Activated naive CD8-positive, alpha-beta T cell treated with anti-CD3 and anti-CD28 coated beads for 36 hours (primary cell): ENCODE data around the gene RPLP2. TPM values are rescaled to one million over a fixed set of nuclear protein-coding genes. Genes with fewer than 3 reads are reported as not detected.

Experiments
- DNase-seq: peaks from one replicate; pipeline ENCODE4 v3.0.0; 2021
- H3K27ac Mint-ChIP-seq: one replicate; pipeline ENCODE4 v1.8.0; 2022; ENCODE audit warnings: mild to moderate bottlenecking, moderate library complexity, mixed read lengths
- H3K27me3 Mint-ChIP-seq: one replicate; pipeline ENCODE4 v1.8.0; 2022; ENCODE audit warnings: mild to moderate bottlenecking, mixed read lengths
- H3K36me3 Mint-ChIP-seq: one replicate; pipeline ENCODE4 v1.8.0; 2021; ENCODE audit warnings: mild to moderate bottlenecking, mixed read lengths
- H3K4me1 Mint-ChIP-seq: one replicate; pipeline ENCODE4 v1.8.0; 2021; ENCODE audit warnings: mixed read lengths
- H3K4me3 Mint-ChIP-seq: one replicate; pipeline ENCODE4 v1.8.0; 2022; ENCODE audit warnings: mild to moderate bottlenecking, moderate library complexity, mixed read lengths
- H3K9me3 Mint-ChIP-seq: one replicate; pipeline ENCODE4 v1.8.0; 2022; ENCODE audit warnings: mixed read lengths
- total RNA-seq, 2 experiments: library from RNA; stranded (reverse); gene quantifications; one replicate each; pipeline ENCODE4 v1.2.3, GENCODE V29; 2021

RPLP2 gene
- total RNA-seq, result 1,000 to 10,000 TPM; 3,139 to 3,274 TPM

DNA sequence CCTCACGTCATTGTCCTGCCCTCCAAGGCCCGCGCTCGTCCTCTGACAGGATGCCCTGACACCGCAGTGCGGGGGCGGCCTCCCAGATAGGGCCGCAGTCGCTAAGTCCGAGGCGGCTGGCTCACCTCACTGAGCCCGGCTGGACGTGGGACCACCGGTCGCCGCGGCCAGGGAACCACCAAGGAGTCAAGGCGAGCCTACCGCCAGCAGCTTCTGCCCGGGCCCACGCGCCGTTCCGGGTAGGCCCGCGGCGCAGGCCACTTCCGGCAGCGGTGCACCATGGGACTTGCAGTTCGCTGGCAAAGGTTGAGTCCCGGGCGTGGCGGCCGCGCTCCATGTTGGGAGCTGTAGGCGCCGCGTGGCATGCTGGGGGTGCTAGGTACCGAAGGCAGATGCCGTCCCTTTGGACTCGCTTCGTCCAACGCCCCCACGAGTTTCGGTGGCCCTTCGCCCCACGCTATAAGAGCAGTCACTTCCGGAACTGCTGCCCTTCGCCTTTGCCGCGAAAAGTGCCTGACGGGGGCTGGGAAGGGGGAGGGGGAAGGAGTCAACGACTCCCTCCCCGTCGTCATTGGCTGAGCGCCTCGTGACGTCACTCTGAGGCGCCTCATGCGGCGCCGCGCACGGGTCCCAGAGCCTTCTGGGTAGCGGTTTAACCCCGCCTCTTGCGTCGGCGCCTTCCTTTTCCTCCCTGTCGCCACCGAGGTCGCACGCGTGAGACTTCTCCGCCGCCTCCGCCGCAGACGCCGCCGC lies at the start of gene RPLP2:
RPLP2 (plus strand) TSS at position 681 of the 753 bp plus-strand sequence. CDS start 268 bp downstream, outside the sequence.
- H3K4me1 Mint-ChIP-seq, result peaks cover 38% of the 10 kb centered on the region
- peaks cover 7% of the 10 kb centered on the region for H3K27me3 Mint-ChIP-seq
- peak; percentile 98 for DNase-seq
- H3K4me3 Mint-ChIP-seq, result peak within 1 kb of the TSS; percentile 88
- H3K36me3 Mint-ChIP-seq, result peaks cover 41% of the 10 kb centered on the region
- no peaks in the 10 kb centered on the region for H3K9me3 Mint-ChIP-seq
- H3K27ac Mint-ChIP-seq, result peak within 1 kb of the TSS; percentile 94

DNA sequence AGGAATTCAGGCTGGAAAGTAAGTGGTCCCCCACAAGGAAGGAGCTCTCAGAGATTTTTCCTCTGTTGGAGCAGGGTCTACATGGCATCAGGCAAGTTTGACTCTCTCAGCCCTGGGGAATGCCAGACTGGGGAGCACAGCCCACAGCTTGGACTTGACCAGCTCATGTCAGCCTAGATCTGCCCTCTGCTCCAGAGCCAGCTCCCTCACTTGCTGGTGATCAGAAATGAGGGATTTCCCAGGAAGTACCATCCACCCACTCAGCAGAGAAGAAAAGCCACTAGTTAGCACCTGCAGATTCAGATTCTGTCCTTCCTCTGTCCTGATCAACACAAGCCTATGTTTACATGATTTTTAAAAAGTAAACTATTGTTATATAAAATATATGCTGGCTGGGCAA lies 49.5 kb upstream of the RPLP2 start:
- Mint-ChIP-seq H3K4me1 (peaks cover 6% of the 10 kb centered on the region), H3K4me3 (no peak overlapping the region), H3K27ac (peak overlapping the region; percentile 58), H3K9me3 (no peaks in the 10 kb centered on the region), H3K27me3 (no peaks in the 10 kb centered on the region), H3K36me3 (peaks cover 14% of the 10 kb centered on the region)
- no peak for DNase-seq

DNA sequence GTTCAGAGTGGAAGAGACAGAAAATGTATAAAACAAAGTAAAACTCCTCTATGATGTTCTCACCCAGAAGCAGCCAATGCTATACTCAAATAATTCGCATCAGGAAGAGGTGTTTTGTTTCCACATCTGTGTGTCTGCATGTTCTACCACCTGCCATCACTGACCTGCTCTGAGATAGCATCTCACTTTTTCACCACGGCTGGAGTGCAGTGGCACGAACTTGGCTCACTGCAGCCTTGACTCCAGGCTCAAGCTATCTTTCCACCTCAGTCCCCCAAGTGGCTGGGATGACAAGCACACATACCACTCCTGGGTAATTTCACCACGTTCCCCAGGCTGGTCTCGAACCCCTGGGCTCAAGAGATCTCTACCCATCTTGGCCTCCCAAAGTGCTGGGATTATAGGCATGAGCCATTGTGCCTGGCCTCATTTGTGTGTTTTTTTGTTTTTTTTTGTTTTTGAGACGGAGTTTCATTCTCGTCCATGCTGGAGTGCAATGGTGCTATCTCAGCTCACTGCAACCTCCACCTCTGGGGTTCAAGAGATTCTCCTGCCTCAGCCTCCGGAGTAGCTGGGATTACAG lies 48.1 kb upstream of the RPLP2 start:
- no peak for DNase-seq
- peaks cover 10% of the 10 kb centered on the region for H3K4me1 Mint-ChIP-seq
- no peak overlapping the region for H3K4me3 Mint-ChIP-seq
- H3K27ac Mint-ChIP-seq, result no peak overlapping the region
- no peaks in the 10 kb centered on the region for H3K9me3 Mint-ChIP-seq
- H3K36me3 Mint-ChIP-seq, result peaks cover 15% of the 10 kb centered on the region
- no peaks in the 10 kb centered on the region for H3K27me3 Mint-ChIP-seq

DNA sequence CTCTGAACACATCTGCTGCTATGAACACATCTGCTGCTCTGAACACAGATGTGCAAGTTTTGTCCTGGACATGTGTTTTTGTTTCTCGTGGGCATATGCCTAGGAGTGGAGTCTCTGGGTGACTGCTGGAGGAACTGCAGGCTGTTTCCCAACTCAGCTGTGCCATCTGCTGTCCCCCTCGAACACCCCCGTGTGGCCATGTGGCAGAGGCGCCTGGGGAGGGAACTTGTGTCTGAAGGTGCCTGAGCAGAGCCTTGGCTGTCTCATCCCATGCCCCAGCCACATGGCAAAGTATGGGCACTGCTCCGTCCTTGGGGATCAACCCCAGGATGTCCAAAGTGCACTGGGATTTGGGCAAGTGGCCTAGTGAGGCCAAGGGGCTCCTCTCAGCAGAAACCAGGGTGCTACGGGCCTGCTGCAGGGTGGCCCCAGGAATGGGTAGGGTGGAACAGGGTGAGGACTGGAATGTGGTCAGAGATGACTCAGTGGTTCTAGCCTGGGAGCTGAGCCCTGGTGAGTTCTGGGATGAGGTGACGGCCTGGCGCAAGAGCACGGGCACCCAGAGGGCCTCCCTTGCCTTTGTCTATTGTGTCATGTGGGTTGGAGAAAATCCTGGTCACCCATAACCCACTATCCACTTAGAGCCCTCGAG lies 47.2 kb upstream of the RPLP2 start:
- no peak for DNase-seq
- Mint-ChIP-seq H3K36me3 (peaks cover 10% of the 10 kb centered on the region), H3K27me3 (no peaks in the 10 kb centered on the region), H3K4me3 (no peak overlapping the region), H3K9me3 (no peaks in the 10 kb centered on the region), H3K27ac (no peak overlapping the region), H3K4me1 (peaks cover 10% of the 10 kb centered on the region)

DNA sequence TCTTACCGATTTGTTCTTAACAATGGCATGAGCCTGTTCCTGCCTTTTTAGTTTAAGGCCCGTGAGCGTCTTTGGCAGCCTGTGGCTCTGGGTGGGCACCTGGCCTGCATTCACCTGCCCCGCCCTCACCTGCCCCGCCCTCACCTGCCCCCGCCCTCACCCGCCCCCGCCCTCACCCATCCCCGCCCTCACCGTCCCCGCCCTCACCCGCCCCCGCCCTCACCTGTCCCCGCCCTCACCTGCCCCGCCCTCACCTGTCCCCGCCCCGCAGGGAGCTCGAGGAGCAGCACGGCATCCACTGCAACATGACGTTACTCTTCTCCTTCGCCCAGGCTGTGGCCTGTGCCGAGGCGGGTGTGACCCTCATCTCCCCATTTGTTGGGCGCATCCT lies 46.7 kb upstream of the RPLP2 start:
- Mint-ChIP-seq H3K4me3 (no peak overlapping the region), H3K4me1 (peaks cover 10% of the 10 kb centered on the region), H3K27me3 (no peaks in the 10 kb centered on the region), H3K27ac (peak overlapping the region; percentile 51), H3K36me3 (peaks cover 8% of the 10 kb centered on the region), H3K9me3 (no peaks in the 10 kb centered on the region)
- DNase-seq, result no peak

DNA sequence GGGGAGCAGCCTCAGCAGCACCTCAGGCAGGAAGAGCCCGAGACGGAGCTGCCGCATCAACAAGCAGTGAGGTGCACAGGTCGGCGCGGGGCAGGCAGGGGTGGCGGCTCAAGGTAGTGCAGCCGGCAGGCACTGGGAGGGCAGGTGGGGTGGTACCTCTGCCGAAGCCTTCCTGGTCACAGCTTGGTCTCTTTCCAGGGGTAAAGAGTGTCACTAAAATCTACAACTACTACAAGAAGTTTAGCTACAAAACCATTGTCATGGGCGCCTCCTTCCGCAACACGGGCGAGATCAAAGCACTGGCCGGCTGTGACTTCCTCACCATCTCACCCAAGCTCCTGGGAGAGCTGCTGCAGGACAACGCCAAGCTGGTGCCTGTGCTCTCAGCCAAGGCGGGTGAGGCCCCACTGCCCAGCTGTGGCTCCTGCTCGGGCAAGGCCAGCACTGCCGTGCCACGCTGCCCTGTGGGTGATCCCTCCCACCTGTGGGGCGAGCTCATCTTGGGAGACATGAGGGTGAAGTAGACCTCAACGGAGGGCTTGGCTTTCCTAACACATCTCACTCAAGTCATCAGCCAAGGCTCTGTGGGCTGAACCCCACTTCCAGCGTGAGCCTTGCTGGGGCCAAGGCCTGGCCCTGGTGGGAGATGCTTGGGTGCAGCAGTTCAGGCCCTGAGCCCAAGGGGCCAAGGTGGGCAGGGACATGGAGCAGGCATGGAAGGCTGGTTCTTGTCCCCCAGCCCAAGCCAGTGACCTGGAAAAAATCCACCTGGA lies 46.0 kb upstream of the RPLP2 start:
- DNase-seq, result no peak
- H3K36me3 Mint-ChIP-seq, result peaks cover 7% of the 10 kb centered on the region

DNA sequence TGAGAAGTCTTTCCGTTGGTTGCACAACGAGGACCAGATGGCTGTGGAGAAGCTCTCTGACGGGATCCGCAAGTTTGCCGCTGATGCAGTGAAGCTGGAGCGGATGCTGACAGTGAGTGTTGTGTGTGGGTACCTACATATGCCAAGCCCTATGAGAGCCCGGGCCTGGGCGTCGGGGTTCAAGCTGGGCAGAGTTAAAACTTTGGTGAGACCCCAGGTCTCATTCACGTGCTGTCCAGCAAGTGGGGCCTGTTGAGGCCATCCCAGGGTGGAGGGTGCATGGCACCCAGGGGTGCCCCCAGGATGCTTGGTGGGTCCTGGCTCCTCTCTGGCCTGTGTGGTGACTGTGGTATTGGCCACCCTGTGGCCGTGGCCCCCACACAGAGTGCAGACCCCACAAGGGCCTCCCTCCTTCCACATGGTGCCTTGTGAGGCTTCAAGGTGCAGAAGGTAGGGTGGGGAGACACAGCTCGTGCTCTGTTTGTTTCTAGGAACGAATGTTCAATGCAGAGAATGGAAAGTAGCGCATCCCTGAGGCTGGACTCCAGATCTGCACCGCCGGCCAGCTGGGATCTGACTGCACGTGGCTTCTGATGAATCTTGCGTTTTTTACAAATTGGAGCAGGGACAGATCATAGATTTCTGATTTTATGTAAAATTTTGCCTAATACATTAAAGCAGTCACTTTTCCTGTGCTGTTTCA lies 45.3 kb upstream of the RPLP2 start:
- Mint-ChIP-seq H3K36me3 (peaks cover 8% of the 10 kb centered on the region), H3K27ac (peak overlapping the region; percentile 29)
- no peak for DNase-seq

More for the DNA sequence above, 46.0 kb upstream of the RPLP2 start:
- Mint-ChIP-seq H3K27ac (peak overlapping the region; percentile 51), H3K4me3 (no peak overlapping the region), H3K4me1 (peaks cover 10% of the 10 kb centered on the region), H3K27me3 (no peaks in the 10 kb centered on the region), H3K9me3 (no peaks in the 10 kb centered on the region)

DNA sequence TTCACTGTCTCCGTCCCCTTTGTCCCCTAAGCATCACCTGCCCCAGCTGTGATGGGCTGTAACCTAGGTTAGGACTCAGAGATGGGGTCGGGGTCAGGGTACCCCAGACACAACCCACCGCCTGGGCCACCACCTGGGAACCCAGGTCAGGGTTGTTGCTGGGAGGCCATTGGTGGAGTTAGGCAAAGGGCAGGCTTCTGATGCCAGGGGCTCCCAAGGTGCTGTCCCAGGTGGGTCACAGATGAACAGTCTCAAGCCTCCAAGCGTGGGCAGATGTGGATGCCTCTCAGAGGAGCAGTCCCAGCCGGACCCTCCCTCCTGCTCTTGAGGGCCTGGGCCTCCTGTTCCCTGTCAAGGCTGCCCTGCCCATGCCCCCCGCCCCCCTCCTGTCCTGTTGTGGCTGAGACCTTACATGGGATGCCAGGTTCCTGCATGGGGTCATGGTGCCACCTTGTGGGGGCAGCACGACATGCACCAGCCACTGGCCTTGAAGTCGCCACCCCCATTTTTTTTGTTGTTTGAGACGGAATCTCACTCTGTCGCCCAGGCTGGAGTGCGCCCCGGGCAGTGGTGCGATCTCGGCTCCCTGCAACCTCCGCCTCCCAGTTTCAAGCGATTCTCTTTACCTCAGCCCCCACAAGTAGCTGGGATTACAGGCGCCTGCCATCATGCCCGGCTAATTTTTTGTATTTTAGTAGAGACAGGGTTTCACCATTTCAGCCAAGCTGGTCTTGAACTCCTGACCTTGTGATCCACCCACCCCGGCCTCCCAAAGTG lies 44.6 kb upstream of the RPLP2 start:
- Mint-ChIP-seq H3K27me3 (no peaks in the 10 kb centered on the region), H3K9me3 (no peaks in the 10 kb centered on the region), H3K36me3 (peaks cover 8% of the 10 kb centered on the region), H3K4me3 (no peak overlapping the region), H3K27ac (no peak overlapping the region), H3K4me1 (peaks cover 5% of the 10 kb centered on the region)
- DNase-seq, result peak; percentile 56

More for the DNA sequence above, 45.3 kb upstream of the RPLP2 start:
- Mint-ChIP-seq H3K27me3 (no peaks in the 10 kb centered on the region), H3K9me3 (no peaks in the 10 kb centered on the region), H3K4me1 (peaks cover 10% of the 10 kb centered on the region), H3K4me3 (no peak overlapping the region)

DNA sequence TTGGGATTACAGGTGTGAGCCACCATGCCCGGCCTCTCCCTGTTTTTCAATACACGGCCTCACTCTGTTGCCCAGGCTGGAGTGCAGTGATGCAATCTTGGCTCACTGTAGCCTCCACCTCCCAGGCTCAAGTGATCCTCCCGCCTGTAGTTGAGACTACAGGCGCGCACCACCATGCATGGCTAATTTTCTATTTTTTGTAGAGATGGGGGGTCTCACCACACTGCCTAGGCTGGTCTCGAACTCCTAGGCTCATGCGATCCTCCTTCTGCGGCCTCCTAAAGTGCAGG lies 44.0 kb upstream of the RPLP2 start:
- H3K27me3 Mint-ChIP-seq, result no peaks in the 10 kb centered on the region
- no peak for DNase-seq
- no peak overlapping the region for H3K4me3 Mint-ChIP-seq
- peaks cover 8% of the 10 kb centered on the region for H3K36me3 Mint-ChIP-seq
- H3K9me3 Mint-ChIP-seq, result no peaks in the 10 kb centered on the region
- no peak overlapping the region for H3K27ac Mint-ChIP-seq
- peaks cover 4% of the 10 kb centered on the region for H3K4me1 Mint-ChIP-seq

DNA sequence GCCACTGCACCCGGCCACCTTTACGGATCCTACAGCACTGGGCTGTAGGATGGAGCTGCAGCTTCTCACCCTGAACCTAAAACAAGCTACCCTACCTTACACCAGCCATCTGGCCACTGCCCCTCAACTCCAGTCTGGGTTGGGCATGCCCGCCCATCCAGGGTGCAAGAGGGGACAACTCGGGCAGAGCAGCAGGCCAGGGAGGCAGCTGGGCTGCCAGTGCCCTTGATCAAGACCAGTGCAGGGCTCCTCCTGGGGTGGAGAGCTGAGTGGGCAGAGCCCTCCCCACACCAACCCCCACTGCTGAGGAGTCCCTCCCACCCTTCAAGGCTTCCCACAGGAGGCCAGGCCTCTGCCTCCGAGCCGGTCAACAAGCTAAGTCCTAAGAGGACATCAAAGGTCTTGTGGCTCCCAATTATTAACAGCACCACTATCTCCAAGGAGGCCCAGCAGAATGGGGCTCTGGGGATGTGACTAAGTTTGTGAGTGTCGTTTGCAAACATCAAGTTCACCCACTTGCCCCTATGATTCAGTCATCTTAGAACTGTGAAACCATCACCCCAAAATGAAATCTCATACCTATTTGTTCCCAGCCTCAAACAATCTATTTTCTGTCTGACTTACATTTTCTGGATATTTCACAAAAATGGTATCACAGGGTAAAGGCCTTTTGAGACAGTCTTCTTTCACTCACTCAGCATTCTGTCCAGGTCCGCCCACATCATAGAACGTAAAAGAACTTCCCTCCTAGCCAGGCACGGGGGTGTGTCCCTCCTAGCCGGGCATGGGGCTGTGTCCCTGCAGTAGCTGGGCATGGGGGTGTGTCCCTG lies 43.4 kb upstream of the RPLP2 start:
- H3K4me1 Mint-ChIP-seq, result peaks cover 4% of the 10 kb centered on the region
- H3K4me3 Mint-ChIP-seq, result no peak overlapping the region
- no peaks in the 10 kb centered on the region for H3K27me3 Mint-ChIP-seq
- no peak overlapping the region for H3K27ac Mint-ChIP-seq
- DNase-seq, result no peak
- H3K36me3 Mint-ChIP-seq, result peaks cover 8% of the 10 kb centered on the region
- no peaks in the 10 kb centered on the region for H3K9me3 Mint-ChIP-seq

DNA sequence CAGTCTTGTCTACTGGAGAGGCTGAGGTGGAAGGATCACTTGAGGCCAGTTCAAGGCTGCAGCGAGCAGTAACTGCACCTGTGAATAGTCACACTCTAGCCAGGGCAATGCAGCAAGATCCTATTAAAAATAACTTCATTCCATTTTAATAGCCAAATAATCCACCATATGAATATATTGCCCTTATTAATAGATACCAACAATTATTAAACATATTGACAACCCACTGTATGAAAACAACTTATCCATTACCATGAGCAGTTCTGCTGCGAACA lies 42.9 kb upstream of the RPLP2 start:
- H3K36me3 Mint-ChIP-seq, result peaks cover 8% of the 10 kb centered on the region
- no peak overlapping the region for H3K4me3 Mint-ChIP-seq
- H3K27ac Mint-ChIP-seq, result no peak overlapping the region
- H3K4me1 Mint-ChIP-seq, result peaks cover 4% of the 10 kb centered on the region
- no peak for DNase-seq
- no peaks in the 10 kb centered on the region for H3K9me3 Mint-ChIP-seq
- no peaks in the 10 kb centered on the region for H3K27me3 Mint-ChIP-seq

DNA sequence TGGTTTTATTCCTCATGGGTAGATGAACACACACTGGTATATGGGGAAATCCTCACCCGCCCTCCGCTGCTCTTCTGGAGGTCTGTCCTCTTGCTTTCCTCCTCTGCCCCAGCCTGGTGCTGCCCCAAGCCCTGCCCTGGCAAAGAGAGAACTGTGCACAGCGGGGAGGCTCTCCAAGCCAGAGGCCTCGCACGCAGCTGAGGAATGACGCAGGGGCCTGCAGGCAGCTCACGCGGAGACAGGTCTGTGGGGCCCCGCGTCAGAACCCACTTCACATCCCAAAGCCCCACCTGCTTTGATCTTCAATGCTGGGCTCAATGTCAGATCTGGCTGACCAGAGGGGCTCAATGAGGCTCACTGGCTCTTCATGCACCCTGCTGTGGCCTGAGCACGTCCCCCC lies 42.5 kb upstream of the RPLP2 start:
- H3K4me3 Mint-ChIP-seq, result no peak overlapping the region

DNA sequence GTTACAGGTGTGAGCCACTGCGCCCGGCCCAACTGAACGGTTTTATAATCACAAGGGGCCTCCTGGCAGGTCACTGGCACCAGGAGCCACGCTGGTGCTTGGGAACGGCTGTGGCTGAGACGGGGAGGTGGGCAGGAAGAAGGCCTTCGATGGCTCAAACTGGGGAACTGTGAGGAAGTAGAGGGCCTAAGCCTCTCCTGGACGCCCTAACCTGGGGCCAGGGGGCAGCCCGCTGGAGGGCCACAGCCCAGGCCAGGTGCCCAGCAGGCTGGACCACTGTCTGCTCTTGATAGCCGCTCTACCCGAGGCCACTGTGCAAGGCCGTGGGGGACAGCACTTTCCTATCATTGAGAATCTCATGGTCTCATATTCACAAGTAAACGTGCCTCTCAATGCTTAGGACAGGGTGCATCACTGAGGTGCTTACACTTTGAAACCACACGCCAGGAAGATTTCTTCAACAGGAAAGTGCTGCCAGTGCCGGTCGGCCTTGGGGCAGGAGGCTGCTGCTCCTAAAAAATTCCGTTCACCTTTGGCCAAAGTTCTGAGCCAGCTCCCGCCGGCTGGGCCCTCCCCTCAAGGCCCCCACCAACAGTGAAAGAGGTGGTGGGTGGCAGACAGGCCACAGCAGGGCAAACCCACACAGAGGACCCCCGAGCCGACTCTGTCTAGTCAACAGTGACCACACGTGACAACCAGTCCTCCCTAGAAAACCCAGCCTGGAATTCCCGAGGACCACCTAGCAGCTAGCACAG lies 39.7 kb upstream of the RPLP2 start:
- DNase-seq, result no peak
- H3K9me3 Mint-ChIP-seq, result no peaks in the 10 kb centered on the region
- H3K27me3 Mint-ChIP-seq, result no peaks in the 10 kb centered on the region
- no peak overlapping the region for H3K27ac Mint-ChIP-seq
- peaks cover 4% of the 10 kb centered on the region for H3K36me3 Mint-ChIP-seq
- peaks cover 8% of the 10 kb centered on the region for H3K4me1 Mint-ChIP-seq
- H3K4me3 Mint-ChIP-seq, result no peak overlapping the region

More for the DNA sequence above, 42.5 kb upstream of the RPLP2 start:
- peaks cover 4% of the 10 kb centered on the region for H3K4me1 Mint-ChIP-seq
- peaks cover 8% of the 10 kb centered on the region for H3K36me3 Mint-ChIP-seq
- no peaks in the 10 kb centered on the region for H3K9me3 Mint-ChIP-seq
- no peak overlapping the region for H3K27ac Mint-ChIP-seq
- DNase-seq, result no peak
- H3K27me3 Mint-ChIP-seq, result no peaks in the 10 kb centered on the region
